SIG-M5 treated with dmso at 0.1 percent for 504 hours (cell line): Measurements from ENCODE around the gene GPR78.

Experiments
- DNase-seq: peaks from one replicate; lab custom pipeline; 2025; ENCODE audit not compliant: unreplicated experiment; lab: John Stamatoyannopoulos, UW

Gene GPR78

GRCh38 chr4:8580321-8581093 is at the start of gene GPR78:
Gene GPR78, plus strand, starts transcription at chr4:8580392. Its CDS starts 591 bp downstream, at chr4:8580983.
- DNase-seq: peak; percentile 29

GRCh38 chr4:8532245-8532781 is 47.9 kb upstream of the GPR78 start:
- peak; percentile 19 for DNase-seq

GRCh38 chr4:8533274-8533865 is 46.8 kb upstream of the GPR78 start:
- no peak for DNase-seq

GRCh38 chr4:8534129-8534528 is 46.1 kb upstream of the GPR78 start:
- peak; percentile 72 for DNase-seq

GRCh38 chr4:8534611-8535010 is 45.6 kb upstream of the GPR78 start:
- DNase-seq: no peak

- no peak for DNase-seq
Observed at GRCh38 chr4:8536467-8536866, 43.7 kb upstream of the GPR78 start.

GRCh38 chr4:8537041-8537461 is 43.1 kb upstream of the GPR78 start:
- DNase-seq: peak; percentile 15

- no peak for DNase-seq
Observed at GRCh38 chr4:8538076-8538702, 42.0 kb upstream of the GPR78 start.

GRCh38 chr4:8538703-8539567 is 41.3 kb upstream of the GPR78 start:
- no peak for DNase-seq

GRCh38 chr4:8539661-8540060 is 40.5 kb upstream of the GPR78 start:
- DNase-seq: no peak

GRCh38 chr4:8540072-8540471 is 40.1 kb upstream of the GPR78 start:
- no peak for DNase-seq

GRCh38 chr4:8540586-8540985 is 39.6 kb upstream of the GPR78 start:
- DNase-seq: no peak

- DNase-seq: no peak
Observed at GRCh38 chr4:8540991-8541390, 39.2 kb upstream of the GPR78 start.

- DNase-seq: no peak
Observed at GRCh38 chr4:8541981-8542715, 38.0 kb upstream of the GPR78 start.

- no peak for DNase-seq
Observed at GRCh38 chr4:8542776-8543525, 37.2 kb upstream of the GPR78 start.

- DNase-seq: no peak
Observed at GRCh38 chr4:8543623-8544022, 36.6 kb upstream of the GPR78 start.

- no peak for DNase-seq
Observed at GRCh38 chr4:8544282-8544681, 35.9 kb upstream of the GPR78 start.

GRCh38 chr4:8544741-8545438 is 35.3 kb upstream of the GPR78 start:
- no peak for DNase-seq

GRCh38 chr4:8545439-8545765 is 34.8 kb upstream of the GPR78 start:
- DNase-seq: no peak
